H9 (cell line): Measurements from ENCODE around the gene PNPLA7. TPM values are rescaled to one million over a fixed set of nuclear protein-coding genes. Genes with fewer than 3 reads are reported as not detected.

ENCODE experiments used
- DNase-seq: peaks from one replicate; pipeline ENCODE4 v3.0.0-alpha.2; 2017
- H2AFZ ChIP-seq: one replicate; pipeline ENCODE4 v1.6.1; 2013; ENCODE audit warnings: mild to moderate bottlenecking, low read length, control low read depth, moderate library complexity
- H2AK5ac ChIP-seq: 2 replicates; pipeline ENCODE4 v1.6.1; 2013; ENCODE audit warnings: low read length, control low read depth, mixed read lengths; ENCODE audit not compliant: insufficient read length
- H2BK120ac ChIP-seq: one replicate; pipeline ENCODE4 v1.6.1; 2013; ENCODE audit warnings: low read depth, mild to moderate bottlenecking, low read length, control low read depth, inconsistent platforms; ENCODE audit not compliant: poor library complexity, severe bottlenecking
- H2BK12ac ChIP-seq: 2 replicates; pipeline ENCODE4 v1.6.1; 2013; ENCODE audit warnings: low read length, control low read depth, mixed read lengths, low read depth; ENCODE audit not compliant: insufficient read length
- H2BK15ac ChIP-seq: 2 replicates; pipeline ENCODE4 v1.6.1; 2013; ENCODE audit warnings: low read depth, low read length, control low read depth
- H2BK20ac ChIP-seq: one replicate; pipeline ENCODE4 v1.6.1; 2013; ENCODE audit warnings: low read depth, mild to moderate bottlenecking, low read length, control low read depth, inconsistent platforms; ENCODE audit not compliant: poor library complexity, severe bottlenecking
- H2BK5ac ChIP-seq: 2 replicates; pipeline ENCODE4 v1.6.1; 2013; ENCODE audit warnings: low read length, control low read depth, mixed read lengths; ENCODE audit not compliant: insufficient read length
- H3K14ac ChIP-seq: 2 replicates; pipeline ENCODE4 v1.6.1; 2013; ENCODE audit warnings: low read length, control low read depth; ENCODE audit not compliant: insufficient read depth
- H3K18ac ChIP-seq: 2 replicates; pipeline ENCODE4 v1.6.1; 2013; ENCODE audit warnings: low read depth, mild to moderate bottlenecking, mixed read lengths, low read length, control low read depth; ENCODE audit not compliant: insufficient read length
- H3K23ac ChIP-seq: 2 replicates; pipeline ENCODE4 v1.6.1; 2013; ENCODE audit warnings: low read length, control low read depth, mixed read lengths, low read depth; ENCODE audit not compliant: insufficient read length
- H3K23me2 ChIP-seq: 2 replicates; pipeline ENCODE4 v1.6.1; 2013; ENCODE audit warnings: low read depth, mild to moderate bottlenecking, mixed read lengths, low read length, control low read depth; ENCODE audit not compliant: insufficient read length, poor library complexity, severe bottlenecking
- H3K27ac ChIP-seq: 2 replicates; pipeline ENCODE4 v1.5.1; 2013; ENCODE audit warnings: low read length, control low read depth, mixed read lengths, low read depth; ENCODE audit not compliant: insufficient read length
- H3K27me3 ChIP-seq: 2 replicates; pipeline ENCODE4 v1.6.1; 2013; ENCODE audit warnings: low read length, control low read depth, inconsistent platforms; ENCODE audit not compliant: insufficient read depth
- H3K4ac ChIP-seq: 2 replicates; pipeline ENCODE4 v1.6.1; 2013; ENCODE audit warnings: low read depth, mild to moderate bottlenecking, control low read depth, inconsistent platforms, low read length, moderate library complexity
- H3K4me1 ChIP-seq: 2 replicates; pipeline ENCODE4 v1.6.1; 2013; ENCODE audit warnings: low read length, control low read depth, inconsistent platforms; ENCODE audit not compliant: insufficient read depth
- H3K4me2 ChIP-seq: 2 replicates; pipeline ENCODE4 v1.6.1; 2013; ENCODE audit warnings: low read length, control low read depth, mixed read lengths; ENCODE audit not compliant: insufficient read length, insufficient read depth
- H3K56ac ChIP-seq: 2 replicates; pipeline ENCODE4 v1.6.1; 2013; ENCODE audit warnings: low read depth, mild to moderate bottlenecking, mixed read lengths, low read length, control low read depth; ENCODE audit not compliant: insufficient read length
- H3K79me1 ChIP-seq: 2 replicates; pipeline ENCODE4 v1.6.1; 2013; ENCODE audit warnings: low read depth, mild to moderate bottlenecking, moderate library complexity, low read length, control low read depth, inconsistent platforms; ENCODE audit not compliant: insufficient read depth, poor library complexity, severe bottlenecking
- H3K79me2 ChIP-seq: 2 replicates; pipeline ENCODE4 v1.6.1; 2013; ENCODE audit warnings: low read length, control low read depth, inconsistent platforms; ENCODE audit not compliant: insufficient read depth
- H3K9ac ChIP-seq: 2 replicates; pipeline ENCODE4 v1.6.1; 2013; ENCODE audit warnings: low read length, control low read depth, mixed read lengths; ENCODE audit not compliant: insufficient read length; ENCODE audit errors: extremely low read depth
- H3K9me3 ChIP-seq: one replicate; pipeline ENCODE4 v1.6.1; 2013; ENCODE audit warnings: low read depth, low read length, inconsistent platforms; ENCODE audit not compliant: control insufficient read depth
- H3T11ph ChIP-seq: one replicate; pipeline ENCODE4 v1.6.1; 2013; ENCODE audit warnings: mild to moderate bottlenecking, low read length, control low read depth, inconsistent platforms
- H4K20me1 ChIP-seq: one replicate; pipeline ENCODE4 v1.6.1; 2013; ENCODE audit not compliant: control insufficient read depth, insufficient read length, insufficient read depth
- H4K5ac ChIP-seq: 2 replicates; pipeline ENCODE4 v1.6.1; 2013; ENCODE audit warnings: low read depth, mild to moderate bottlenecking, mixed read lengths, low read length, control low read depth; ENCODE audit not compliant: insufficient read length
- H4K8ac ChIP-seq: replicated peaks from 2 replicates; pipeline ENCODE4 v1.6.1; 2013; ENCODE audit warnings: low read length, control low read depth, mixed read lengths, low read depth; ENCODE audit not compliant: insufficient read length
- H4K91ac ChIP-seq: 2 replicates; pipeline ENCODE4 v1.6.1; 2013; ENCODE audit warnings: low read depth, mild to moderate bottlenecking, moderate library complexity, mixed read lengths, low read length, control low read depth; ENCODE audit not compliant: insufficient read length
- H3K27ac Mint-ChIP-seq, 3 experiments: 2 replicates in 2 of 3; 3 replicates in 1 of 3; pipeline ENCODE4 v1.8.0; 2020 to 2021; ENCODE audit warnings: mixed read lengths in 3 of 3, mild to moderate bottlenecking in 1 of 3, moderate library complexity in 1 of 3
- H3K27me3 Mint-ChIP-seq: 2 replicates; pipeline ENCODE4 v1.8.0; 2021; ENCODE audit warnings: low read depth, mild to moderate bottlenecking, moderate library complexity, mixed read lengths
- H3K36me3 Mint-ChIP-seq, 3 experiments: 2 replicates in 2 of 3; 3 replicates in 1 of 3; pipeline ENCODE4 v1.8.0; 2020 to 2021; ENCODE audit warnings: low read depth in 3 of 3, mixed read lengths in 3 of 3; ENCODE audit not compliant: insufficient read depth in 1 of 3
- H3K4me1 Mint-ChIP-seq, 2 experiments: 2 replicates each; pipeline ENCODE4 v1.8.0; 2020; ENCODE audit warnings: mixed read lengths in 2 of 2
- H3K4me3 Mint-ChIP-seq, 2 experiments: 2 replicates in 1 of 2; 3 replicates in 1 of 2; pipeline ENCODE4 v1.8.0; 2020 to 2021; ENCODE audit warnings: mild to moderate bottlenecking in 2 of 2, mixed read lengths in 2 of 2, moderate library complexity in 1 of 2
- H3K9me3 Mint-ChIP-seq, 2 experiments: 2 replicates in 1 of 2; 3 replicates in 1 of 2; pipeline ENCODE4 v1.8.0; 2020; ENCODE audit warnings: mild to moderate bottlenecking in 2 of 2, mixed read lengths in 2 of 2, moderate library complexity in 1 of 2
- CTCF ChIP-seq: fragments of 200-600 bp; sonication (generic); conservative IDR thresholded peaks from 3 replicates; pipeline ENCODE4 v1.8.0; 2021; ENCODE audit warnings: antibody characterized with exemption, mild to moderate bottlenecking
- WGBS: extraction: QIAGEN DNeasy Blood & Tissue Kit; methylation state at CpG from one replicate; pipeline ENCODE4 v1.1.7; 2013; ENCODE audit warnings: missing lambda C conversion rate, low lambda C conversion rate, mixed read lengths; ENCODE audit not compliant: insufficient read length; ENCODE audit errors: extremely low coverage; 5-methylcytosine and 5-hydroxymethylcytosine counted together
- total RNA-seq: library from RNA; stranded (reverse); gene quantifications from 2 replicates; pipeline ENCODE4 v1.2.1, GENCODE V29; 2021

Gene PNPLA7
- total RNA-seq, 1 experiment from 2014 or later, result 1.8 TPM

- Histone ChIP-seq H3K14ac (no peak overlapping the region), H3K79me1 (no peaks in the 10 kb centered on the region), H4K8ac (no peak overlapping the region), H3K4ac (no peak overlapping the region), H3K56ac (no peak overlapping the region), H2BK5ac (no peak overlapping the region), H3K23me2 (no peaks in the 10 kb centered on the region), H2AK5ac (no peak overlapping the region), H3K4me2 (no peak overlapping the region), H3K79me2 (no peaks in the 10 kb centered on the region), H3K23ac (no peak overlapping the region), H3K27ac (no peak overlapping the region), H3K27me3 (no peaks in the 10 kb centered on the region), H3K9me3 (no peaks in the 10 kb centered on the region), H4K5ac (no peak overlapping the region), H3K9ac (no peak overlapping the region), H2AFZ (no peak overlapping the region), H3K18ac (no peak overlapping the region), H2BK120ac (no peak overlapping the region), H4K20me1 (no peaks in the 10 kb centered on the region), H4K91ac (no peak overlapping the region), H2BK12ac (no peak overlapping the region), H3K4me1 (no peaks in the 10 kb centered on the region), H3T11ph (no peak overlapping the region), H2BK15ac (no peak overlapping the region), H2BK20ac (no peak overlapping the region)
- TF ChIP-seq CTCF, result no peak
- Mint-ChIP-seq H3K4me1 (no peaks in the 10 kb centered on the region; a peak in 1 of 4 replicates), H3K4me3 (no peak overlapping the region), H3K27me3 (no peaks in the 10 kb centered on the region), H3K27ac (no peak overlapping the region), H3K9me3 (no peaks in the 10 kb centered on the region), H3K36me3 (no peaks in the 10 kb centered on the region)
- no peak for DNase-seq
- WGBS, result no CpG with 5 or more reads among the region's 5 CpGs
These were observed 134.8 kb downstream of the PNPLA7 start for GRCh38 chr9:137415451-137415850.
